Hindlimb muscle (tissue), 1 donor: ENCODE results near the gene ZFP57. TPM values are rescaled to one million over a fixed set of nuclear protein-coding genes. Genes with fewer than 3 reads are reported as not detected.

Source experiments
- DNase-seq: peaks from one replicate; pipeline ENCODE4 v3.0.0-alpha.2; 2013
- polyA plus RNA-seq: library from polyadenylated mRNA; unstranded; fragments of 120-200 nt; gene quantifications from one replicate; pipeline ENCODE4 v1.2.1, GENCODE V29; 2013; ENCODE audit not compliant: insufficient read length

The ZFP57 gene
- not detected for polyA plus RNA-seq

DNA sequence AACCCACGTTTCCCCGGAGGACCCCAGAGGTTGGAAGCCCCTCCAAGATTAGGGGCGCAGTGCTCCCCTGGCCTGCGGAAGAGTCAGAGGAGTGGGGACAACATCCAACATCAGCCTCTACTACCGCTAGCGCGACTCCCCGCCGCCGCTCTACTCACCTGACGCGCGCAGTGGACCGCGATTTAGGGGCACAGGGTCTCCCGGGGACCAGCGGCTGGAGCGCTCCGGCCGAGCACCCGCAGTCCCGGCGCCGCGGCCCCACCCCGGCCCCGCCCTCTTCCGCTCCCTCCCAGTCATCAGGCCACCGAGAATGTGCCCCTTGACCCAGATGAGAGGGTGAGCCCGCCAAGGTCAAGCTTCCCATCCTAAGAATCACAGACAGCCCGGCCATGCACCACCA, at the start of gene ZFP57:
TSS of gene ZFP57 (minus strand) at position 249 of the 400 bp plus-strand sequence. CDS start 4,149 bp downstream, outside the sequence.
- no peak for DNase-seq

DNA sequence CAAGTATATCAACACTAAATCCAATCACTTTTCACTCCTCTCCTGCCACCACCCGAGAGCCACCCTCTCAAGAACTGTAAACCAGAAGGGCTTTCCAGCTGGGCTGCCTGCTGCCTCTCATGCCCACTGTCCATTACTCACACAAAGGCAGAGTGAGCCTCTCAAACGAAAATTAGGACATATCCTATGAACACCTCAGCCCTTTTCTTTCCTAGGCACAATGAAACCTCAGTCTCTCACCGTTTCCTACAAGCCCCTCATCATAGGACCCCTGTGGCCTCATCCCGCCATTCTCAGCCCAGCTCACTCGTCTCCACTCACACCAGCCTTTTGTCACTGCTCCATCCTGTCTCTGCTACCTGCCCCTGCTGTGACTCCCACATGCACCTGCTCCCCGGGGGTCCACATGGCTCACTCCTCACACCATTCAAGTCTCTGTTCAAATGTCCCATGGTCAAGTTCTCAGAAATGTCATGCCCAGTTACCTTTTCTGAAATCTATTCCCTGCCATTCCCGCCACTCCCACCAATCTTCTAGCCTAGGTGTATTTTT, 49.7 kb upstream of the ZFP57 start:
- DNase-seq = no peak

DNA sequence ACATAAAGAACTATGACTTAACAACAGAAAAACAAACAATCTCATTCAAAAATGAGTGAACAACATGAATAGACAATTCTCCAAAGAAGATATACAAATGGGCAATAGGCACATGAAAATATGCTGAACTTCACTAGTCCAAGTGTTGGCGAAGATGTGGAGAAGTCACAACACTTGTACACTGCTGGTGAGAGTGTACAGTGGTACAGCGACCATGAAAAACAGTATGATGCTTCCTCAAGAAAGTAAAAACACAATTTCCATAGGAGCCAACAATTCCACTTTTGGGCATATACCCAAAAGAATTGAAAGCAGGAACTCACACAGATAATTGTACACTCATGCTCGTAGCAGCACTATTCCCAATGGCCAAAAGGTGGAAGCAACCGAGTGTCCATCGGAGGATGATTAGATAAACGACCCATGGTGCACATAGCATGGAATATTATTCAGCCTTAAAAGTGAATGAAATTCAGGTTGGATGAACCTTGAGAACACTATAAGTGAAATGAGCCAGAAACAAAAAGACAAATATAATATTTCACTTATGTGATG, 48.9 kb upstream of the ZFP57 start:
- no peak for DNase-seq

DNA sequence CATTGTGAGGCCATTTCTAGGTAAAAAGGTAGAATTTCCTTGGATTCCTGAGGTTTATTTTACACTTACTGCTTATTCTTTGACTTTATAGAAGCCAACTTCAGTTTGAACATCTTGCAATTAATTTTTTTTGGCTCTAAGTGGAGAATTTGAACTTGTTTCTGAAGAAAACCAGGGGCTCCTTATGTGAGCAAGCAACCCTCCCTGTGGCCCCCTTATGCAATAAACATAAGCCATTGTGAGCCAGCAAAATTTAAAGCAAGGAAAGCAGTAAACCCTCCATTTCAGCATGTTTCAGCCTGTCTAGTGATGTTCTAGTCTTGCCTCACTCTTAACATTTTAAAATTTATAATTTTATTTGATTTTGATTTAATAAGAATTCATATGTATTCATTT, 47.9 kb upstream of the ZFP57 start:
- no peak for DNase-seq

DNA sequence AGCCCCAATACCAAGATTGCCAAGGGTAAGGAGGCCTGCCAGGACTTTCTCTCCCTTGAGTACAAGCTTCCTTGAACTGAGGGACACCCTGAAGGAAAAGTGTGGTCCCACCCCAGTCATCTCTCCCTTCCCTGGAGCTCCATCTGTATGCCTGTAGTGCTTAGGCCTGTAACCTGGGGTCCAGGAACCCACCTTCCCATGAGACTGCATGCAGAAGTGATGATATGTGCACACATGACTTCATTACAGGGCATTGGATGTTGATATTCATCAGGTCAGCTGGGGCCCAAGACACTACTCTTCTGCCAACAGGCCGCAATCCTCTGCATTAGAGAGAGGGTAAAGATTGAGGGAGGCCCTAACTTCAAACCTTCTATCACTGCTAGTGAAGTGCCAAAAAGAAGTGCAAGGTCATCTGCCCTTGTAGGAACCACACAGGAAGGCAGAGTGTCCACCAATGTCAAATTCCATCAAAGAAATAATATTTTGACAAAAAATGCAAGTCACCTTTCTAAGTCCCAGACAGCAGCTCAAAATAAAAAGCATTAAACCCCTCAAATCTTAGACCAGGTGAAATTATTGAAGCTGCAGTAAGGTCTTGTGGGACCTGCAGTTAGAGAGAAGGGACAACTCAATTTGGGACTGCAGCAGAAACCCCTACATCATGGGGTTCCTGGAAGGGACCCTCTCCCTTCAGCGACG, 47.4 kb upstream of the ZFP57 start:
- DNase-seq = no peak

DNA sequence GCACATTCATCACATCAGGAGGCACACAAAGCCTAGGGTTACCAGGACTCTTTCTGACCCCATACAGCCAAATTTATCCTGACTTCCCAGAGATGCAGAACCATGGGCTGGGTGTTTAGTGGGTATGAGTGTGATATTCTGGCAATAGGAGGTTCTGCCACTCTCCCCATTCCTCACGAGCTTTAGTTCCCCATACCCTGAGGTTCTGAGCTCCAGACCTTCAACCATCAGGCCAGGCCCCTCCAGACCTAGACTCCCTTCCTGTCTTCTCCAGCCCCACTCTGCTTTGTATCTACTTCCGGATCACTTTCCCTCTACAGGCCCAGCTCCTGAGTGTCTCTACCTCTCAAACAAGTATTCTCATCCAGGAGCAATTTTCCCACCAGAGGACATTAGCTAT, 46.7 kb upstream of the ZFP57 start:
- DNase-seq = no peak

DNA sequence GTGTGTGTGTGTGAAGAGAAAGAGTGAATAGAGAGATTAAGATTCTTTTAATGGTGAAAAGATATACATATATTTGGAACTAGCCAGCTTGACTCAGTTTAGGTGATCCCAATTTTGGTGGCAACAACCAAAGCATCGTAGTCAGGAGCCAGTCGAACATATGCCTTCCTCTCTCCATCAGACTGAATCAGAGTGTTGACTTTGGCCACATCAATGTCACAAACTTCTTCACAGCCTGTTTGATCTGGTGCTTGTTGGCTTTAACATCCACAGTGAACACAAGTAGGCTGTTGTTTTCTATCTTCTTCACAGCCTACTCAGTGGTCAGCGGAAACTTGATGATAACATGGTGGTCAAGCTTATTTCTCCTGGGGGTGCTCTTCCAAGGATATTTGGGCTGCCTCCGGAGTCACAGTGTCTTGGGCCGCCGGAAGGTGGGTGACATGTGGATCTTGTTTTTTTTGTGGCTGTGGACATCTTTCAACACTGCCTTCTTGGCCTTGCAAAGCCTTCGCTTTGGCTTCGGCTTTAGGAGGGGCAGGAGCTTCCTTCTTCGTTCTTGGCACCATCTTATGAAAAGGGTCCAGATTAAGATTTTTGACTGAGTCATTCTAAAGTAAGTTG, 45.7 kb upstream of the ZFP57 start:
- no peak for DNase-seq

DNA sequence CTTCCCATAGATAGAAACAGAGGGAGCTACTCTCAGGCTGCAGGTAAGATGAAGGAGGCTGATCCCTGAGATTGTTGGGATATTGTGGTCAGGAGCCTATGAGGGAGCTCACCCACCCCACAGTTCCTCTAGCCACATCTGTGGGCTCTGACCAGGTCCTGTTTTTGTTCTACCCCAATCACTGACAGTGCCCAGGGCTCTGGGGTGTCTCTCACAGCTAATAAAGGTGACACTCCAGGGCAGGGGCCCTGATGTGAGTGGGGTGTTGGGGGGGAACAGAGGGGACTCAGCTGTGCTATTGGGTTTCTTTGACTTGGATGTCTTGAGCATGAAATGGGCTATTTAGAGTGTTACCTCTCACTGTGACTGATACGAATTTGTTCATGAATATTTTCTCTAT, 45.0 kb upstream of the ZFP57 start:
- no peak for DNase-seq

DNA sequence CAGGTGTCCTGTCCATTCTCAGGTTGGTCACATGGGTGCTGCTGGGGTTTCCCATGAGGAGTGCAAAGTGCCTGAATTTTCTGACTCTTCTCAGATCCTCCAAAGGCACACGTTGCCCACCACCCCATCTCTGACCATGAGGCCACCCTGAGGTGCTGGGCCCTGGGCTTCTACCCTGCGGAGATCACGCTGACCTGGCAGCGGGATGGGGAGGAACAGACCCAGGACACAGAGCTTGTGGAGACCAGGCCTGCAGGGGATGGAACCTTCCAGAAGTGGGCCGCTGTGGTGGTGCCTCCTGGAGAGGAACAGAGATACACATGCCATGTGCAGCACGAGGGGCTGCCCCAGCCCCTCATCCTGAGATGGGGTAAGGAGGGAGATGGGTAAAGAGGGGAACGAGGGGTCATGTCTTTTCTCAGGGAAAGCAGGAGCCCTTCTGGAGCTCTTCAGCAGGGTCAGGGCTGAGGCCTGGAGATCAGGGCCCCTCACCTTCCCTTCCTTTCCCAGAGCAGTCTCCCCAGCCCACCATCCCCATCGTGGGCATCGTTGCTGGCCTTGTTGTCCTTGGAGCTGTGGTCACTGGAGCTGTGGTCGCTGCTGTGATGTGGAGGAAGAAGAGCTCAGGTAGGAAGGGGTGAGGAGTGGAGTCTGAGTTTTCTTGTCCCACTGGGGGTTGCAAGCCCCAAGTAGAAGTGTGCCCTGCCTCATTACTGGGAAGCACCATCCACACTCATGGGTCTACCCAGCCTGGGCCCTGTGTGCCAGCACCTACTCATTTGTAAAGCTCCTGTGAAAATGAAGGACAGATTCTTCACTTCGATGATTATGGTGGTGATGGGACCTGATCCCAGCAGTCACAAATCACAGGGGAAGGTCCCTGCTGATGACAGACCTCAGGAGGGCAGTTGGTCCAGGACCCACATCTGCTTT, 44.3 kb upstream of the ZFP57 start:
- DNase-seq = no peak

DNA sequence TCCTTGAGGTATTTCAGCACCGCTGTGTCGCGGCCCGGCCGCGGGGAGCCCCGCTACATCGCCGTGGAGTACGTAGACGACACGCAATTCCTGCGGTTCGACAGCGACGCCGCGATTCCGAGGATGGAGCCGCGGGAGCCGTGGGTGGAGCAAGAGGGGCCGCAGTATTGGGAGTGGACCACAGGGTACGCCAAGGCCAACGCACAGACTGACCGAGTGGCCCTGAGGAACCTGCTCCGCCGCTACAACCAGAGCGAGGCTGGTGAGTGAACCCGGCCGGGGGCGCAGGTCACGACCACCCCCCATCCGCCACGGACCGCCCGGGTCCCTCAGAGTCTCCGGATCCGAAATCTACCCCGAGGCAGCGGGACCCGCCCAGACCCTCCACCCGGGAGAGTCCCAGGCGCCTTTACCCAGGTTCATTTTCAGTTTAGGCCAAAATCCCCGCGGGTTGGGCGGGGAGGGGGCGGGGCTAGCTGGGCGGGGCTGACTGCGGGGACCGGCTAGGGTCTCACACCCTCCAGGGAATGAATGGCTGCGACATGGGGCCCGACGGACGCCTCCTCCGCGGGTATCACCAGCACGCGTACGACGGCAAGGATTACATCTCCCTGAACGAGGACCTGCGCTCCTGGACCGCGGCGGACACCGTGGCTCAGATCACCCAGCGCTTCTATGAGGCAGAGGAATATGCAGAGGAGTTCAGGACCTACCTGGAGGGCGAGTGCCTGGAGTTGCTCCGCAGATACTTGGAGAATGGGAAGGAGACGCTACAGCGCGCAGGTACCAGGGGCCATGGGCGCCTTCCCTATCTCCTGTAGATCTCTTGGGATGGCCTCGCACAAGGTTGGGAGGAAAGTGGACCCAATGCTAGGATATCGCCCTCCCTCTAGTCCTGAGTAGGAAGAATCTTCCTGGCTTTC, 43.0 kb upstream of the ZFP57 start:
- no peak for DNase-seq

DNA sequence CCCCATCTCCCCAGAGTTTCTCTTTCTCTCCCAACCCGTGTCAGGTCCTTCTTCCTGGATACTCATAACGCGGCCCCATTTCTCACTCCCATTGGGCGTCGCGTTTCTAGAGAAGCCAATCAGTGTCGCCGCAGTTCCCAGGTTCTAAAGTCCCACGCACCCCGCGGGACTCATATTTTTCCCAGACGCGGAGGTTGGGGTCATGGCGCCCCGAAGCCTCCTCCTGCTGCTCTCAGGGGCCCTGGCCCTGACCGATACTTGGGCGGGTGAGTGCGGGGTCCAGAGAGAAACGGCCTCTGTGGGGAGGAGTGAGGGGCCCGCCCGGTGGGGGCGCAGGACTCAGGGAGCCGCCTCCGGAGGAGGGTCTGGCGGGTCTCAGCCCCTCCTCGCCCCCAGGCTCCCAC, 42.3 kb upstream of the ZFP57 start, which contains the start of gene HLA-F:
TSS of gene HLA-F (plus strand) at position 173 of the 404 bp plus-strand sequence. CDS start at position 203, 30 bp downstream.
- peak; percentile 75 for DNase-seq

DNA sequence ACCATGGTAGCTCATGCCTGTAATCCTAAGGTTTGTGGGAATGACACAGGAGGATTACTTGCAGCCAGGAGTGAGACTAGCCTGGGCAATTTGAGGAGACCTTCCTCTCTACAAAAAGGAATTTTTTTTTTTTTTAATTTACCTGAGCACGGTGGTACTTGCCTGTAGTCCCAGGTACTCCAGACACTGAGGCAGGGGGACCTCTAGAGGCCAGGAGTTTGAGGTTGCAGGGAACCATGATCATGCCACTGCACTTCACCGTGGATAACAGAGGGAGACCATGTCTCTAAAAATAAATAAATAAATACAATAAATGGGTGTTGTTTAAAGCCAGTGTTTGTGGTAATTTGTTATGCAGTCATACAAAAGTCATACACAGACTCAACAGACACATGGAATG, 39.9 kb upstream of the ZFP57 start:
- DNase-seq = no peak

DNA sequence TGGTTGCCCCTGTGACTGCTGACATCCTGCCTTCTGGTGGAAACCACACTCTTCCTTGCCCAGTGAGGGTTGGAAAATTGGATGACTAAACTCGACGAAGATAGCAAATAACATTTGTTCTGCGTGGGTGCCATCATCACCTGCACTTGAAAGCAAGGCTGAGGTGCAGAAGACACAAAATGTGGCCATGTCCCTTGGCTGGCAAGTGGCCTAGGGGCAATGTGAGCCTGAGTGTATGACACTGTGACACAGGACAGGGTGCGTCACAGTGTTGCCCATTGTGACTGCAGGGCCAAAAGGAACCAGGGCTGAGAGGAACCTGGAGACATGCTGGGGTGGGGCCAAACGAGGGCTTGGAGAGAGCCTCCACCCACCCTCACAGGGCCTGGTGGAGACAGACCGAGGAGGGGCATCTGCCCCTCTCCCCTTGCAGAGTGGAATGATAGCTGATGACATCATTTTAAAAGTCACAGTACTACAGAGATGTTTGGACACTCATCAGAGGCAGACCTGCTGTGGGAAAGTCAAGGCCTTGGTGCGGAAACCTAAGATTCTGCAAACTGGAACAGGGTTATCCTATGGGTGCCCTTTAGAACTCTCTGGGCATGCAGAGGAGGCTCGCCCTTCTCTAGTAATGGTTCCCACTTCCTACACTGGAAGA, 29.5 kb upstream of the ZFP57 start:
- no peak for DNase-seq

DNA sequence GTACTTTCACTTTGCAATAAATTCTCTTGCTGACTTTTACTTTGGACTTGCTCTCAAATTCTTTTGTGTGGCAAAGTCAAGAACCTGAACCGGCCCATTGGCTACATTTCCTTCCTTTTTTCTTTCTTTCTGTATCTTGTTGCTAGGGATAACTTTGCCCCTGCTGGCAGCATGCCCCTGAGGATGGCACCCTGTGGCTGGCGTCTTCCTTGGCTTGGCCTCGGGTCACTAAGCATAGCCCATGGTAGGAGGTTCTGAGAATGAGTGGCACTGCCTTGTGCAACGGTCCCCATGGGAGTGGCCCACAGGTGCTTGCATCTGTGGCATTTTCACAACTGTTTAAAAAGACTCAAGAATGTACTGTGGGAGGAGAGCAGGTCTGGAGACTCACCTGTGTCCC, 28.2 kb upstream of the ZFP57 start:
- DNase-seq = no peak

DNA sequence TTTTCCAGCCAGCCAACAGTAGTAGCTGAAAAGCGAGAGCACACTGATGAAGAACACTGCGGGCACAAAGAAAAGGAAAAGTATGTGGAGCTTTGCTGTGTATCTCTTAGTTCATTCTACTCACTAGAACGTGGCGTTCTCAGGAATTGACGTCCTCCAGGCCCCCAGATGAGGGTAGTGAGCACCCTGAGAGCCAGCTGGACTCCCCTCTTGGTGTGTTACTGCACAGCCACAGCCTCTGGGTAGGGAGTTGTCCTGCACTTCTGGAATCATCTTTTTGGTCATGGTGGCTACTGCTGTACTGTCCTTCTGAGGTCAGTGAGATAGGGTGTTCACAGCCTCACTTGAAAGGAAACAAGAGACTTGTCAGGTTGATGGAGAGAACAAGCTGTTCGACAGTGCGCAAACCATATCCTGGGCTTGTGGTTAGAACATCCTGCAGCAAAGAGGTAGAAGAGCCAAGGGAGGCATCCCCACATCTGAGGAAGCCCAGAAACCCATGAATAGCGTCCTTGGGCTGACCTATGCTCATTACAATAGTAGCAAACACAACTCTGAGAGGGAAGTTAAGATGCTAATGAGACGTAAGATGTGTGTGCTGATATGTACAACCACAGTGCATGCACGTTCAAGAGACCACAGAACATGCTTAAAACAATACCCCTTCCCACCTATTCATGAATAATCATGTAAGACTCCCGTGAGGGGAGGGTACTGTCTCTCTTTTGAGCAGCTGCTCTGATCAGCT, 27.7 kb upstream of the ZFP57 start:
- no peak for DNase-seq

DNA sequence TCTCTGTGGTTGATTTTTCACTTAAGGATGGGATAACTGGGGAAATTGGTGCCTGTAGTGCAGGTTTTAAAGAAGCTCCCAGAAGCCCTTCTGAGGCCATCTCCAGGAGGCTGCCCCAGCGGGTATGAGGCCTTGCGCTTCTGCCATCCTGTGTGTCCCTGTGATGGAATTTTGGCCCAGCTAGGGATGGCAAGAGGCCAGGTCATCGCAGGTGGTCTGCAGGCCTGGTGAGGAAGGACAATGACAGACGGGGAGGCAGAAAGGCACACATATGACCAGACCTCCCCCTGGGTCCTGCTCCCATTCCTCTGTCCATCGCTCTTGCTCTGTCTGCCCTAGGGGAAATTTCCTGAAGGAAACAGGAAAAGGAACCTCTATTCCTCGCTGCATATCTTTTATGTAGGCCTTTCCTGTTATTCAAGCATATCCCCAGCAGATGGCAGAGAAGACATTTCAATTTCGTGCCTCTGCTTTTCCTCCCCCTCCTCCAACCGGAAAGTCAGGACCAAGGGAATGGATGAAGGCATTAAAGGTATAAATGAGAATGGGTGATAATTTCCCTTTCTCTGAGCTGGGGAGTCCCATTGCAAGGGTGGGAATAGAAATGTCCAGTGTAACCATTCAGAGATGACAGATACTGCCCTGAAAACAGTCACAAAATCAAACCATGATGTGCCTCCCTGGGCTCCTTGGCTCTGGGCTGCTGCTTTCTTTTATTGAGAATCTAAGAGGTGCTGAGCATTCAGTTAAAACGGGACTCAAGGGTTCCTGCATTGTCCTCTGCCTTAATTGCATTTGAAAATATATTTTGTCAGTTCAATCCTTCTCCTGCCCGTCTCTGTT, 24.7 kb upstream of the ZFP57 start:
- DNase-seq = peak; percentile 40

DNA sequence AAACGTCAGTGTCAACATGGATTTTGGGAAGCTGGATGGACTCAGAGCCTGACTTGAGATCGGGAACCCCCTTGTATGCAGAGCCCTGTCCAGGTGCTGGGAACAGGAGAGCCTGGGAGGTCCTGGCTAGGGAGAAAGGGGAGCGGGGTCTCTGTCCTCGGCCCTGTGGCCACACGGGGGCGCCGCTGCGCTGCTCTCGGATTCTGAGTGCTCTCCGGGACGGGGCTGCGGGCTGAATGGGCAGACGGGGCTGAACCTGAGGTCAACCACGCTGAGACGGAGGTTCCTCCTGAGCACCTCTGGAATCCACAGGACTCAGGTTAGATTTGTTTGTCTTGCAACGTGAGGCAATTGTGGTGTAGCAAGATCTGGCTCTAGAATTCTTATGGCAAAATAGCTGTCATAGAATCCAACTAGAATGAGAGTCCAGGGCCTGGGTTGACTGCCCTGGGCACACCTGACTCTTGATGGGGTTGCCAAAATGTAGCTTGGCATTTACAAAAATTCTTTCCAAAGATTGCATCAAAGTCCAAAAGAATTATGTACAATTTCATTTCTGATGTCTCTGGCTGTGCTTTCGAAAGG, 21.7 kb upstream of the ZFP57 start:
- peak; percentile 52 for DNase-seq
